Endothelial cell of umbilical vein (primary cell): Measurements from ENCODE around the gene CLN6. TPM values are rescaled to one million over a fixed set of nuclear protein-coding genes. Genes with fewer than 3 reads are reported as not detected.

Experiments used
- BruUV-seq: library from RNA; stranded (reverse); fragments of 400-500 nt; replicated peaks from 2 replicates; lab custom pipeline; 2021; lab: Mats Ljungman, UMichigan
- CTCF ChIA-PET: fragments of 300-600, 350-600 bp; sonication (Branson Sonifier 250); formaldehyde crosslinking; loops from one replicate; lab custom pipeline; 2021; ENCODE audit warnings: antibody characterized with exemption, inconsistent platforms; lab: Charles Lee
- POLR2A ChIA-PET: fragments of 300-600, 350-600 bp; sonication (Branson Sonifier 250); formaldehyde crosslinking; loops from one replicate; lab custom pipeline; 2021; ENCODE audit warnings: antibody characterized with exemption, inconsistent platforms; lab: Charles Lee
- DNase-seq: peaks from one replicate; pipeline ENCODE4 v3.0.0-alpha.2; 2011; ENCODE audit warnings: low read depth, low spot score
- FAIRE-seq: peaks from 2 replicates; lab custom pipeline; 2011; peaks lifted over from hg19 to GRCh38; lab: Jason Lieb, UNC
- H2AFZ ChIP-seq: 2 replicates; pipeline ENCODE4 v1.6.0; 2012; ENCODE audit warnings: low read depth, low read length, control low read depth, inconsistent platforms
- H3K27ac ChIP-seq: 2 replicates; pipeline ENCODE4 v1.5.1; 2011; ENCODE audit warnings: low read depth, mild to moderate bottlenecking, control low read depth, low read length, moderate library complexity; ENCODE audit not compliant: insufficient read depth
- H3K27me3 ChIP-seq, 2 experiments: 2 replicates each; pipeline versions ENCODE4 v1.6.0 to v1.6.1; 2011; ENCODE audit warnings: low read length in 2 of 2, mixed read lengths in 1 of 2; ENCODE audit not compliant: control insufficient read depth in 2 of 2, insufficient read depth in 2 of 2
- H3K36me3 ChIP-seq, 2 experiments: 2 replicates in 1 of 2; 3 replicates in 1 of 2; pipeline ENCODE4 v1.5.1; 2011; ENCODE audit warnings: low read length in 2 of 2, mild to moderate bottlenecking in 1 of 2, moderate library complexity in 1 of 2; ENCODE audit not compliant: control insufficient read depth in 2 of 2, insufficient read depth in 2 of 2; ENCODE audit errors: extremely low read depth in 1 of 2
- H3K4me1 ChIP-seq: 3 replicates; pipeline ENCODE4 v1.5.1; 2011; ENCODE audit warnings: mild to moderate bottlenecking, low read length; ENCODE audit not compliant: control insufficient read depth, insufficient read depth; ENCODE audit errors: extremely low read depth
- H3K4me2 ChIP-seq: 2 replicates; pipeline ENCODE4 v1.6.1; 2011; ENCODE audit warnings: low read length, control low read depth, mixed read lengths; ENCODE audit not compliant: insufficient read depth
- H3K4me3 ChIP-seq, 3 experiments: fragments of 200-600 bp in 1 of 3; sonication (generic), shearing (Covaris generic) in 1 of 3; replicated peaks in 1 of 3; 2 replicates each; pipeline ENCODE4 v1.5.1; 2011 to 2016; ENCODE audit warnings: control low read depth in 3 of 3, low read length in 3 of 3, mild to moderate bottlenecking in 2 of 3, inconsistent platforms in 1 of 3, low read depth in 1 of 3, moderate library complexity in 1 of 3; ENCODE audit not compliant: insufficient read depth in 1 of 3
- H3K79me2 ChIP-seq: 2 replicates; pipeline ENCODE4 v1.6.0; 2012; ENCODE audit warnings: low read length, inconsistent platforms; ENCODE audit not compliant: control insufficient read depth, insufficient read depth
- H3K9ac ChIP-seq: replicated peaks from 2 replicates; pipeline ENCODE3; 2011; ENCODE audit warnings: low read length, control low read depth; ENCODE audit not compliant: insufficient read depth; ENCODE audit errors: extremely low read depth
- H3K9me1 ChIP-seq: replicated peaks from 3 replicates; pipeline ENCODE4 v1.6.0; 2011; ENCODE audit warnings: mild to moderate bottlenecking, low read length; ENCODE audit not compliant: control insufficient read depth, insufficient read depth; ENCODE audit errors: extremely low read depth
- H3K9me3 ChIP-seq: replicated peaks from 2 replicates; pipeline ENCODE4 v1.5.1; 2012; ENCODE audit warnings: low read length, inconsistent platforms; ENCODE audit not compliant: control insufficient read depth, insufficient read depth
- H4K20me1 ChIP-seq: replicated peaks from 2 replicates; pipeline ENCODE3; 2011; ENCODE audit warnings: mild to moderate bottlenecking, low read length; ENCODE audit not compliant: control insufficient read depth, insufficient read depth; ENCODE audit errors: extremely low read depth
- CTCF ChIP-seq, 2 donors: IDR thresholded peaks; 1 replicate in 1 of 2; 2 replicates in 1 of 2; pipeline ENCODE4 v1.5.1; 2011; ENCODE audit warnings: low read length in 2 of 2, mild to moderate bottlenecking in 2 of 2, moderate library complexity in 2 of 2, control low read depth in 1 of 2, inconsistent platforms in 1 of 2, low read depth in 1 of 2; ENCODE audit not compliant: insufficient read depth in 1 of 2; ENCODE audit errors: extremely low read depth in 1 of 2
- EZH2 ChIP-seq: IDR thresholded peaks from 2 replicates; pipeline ENCODE4 v1.6.1; 2012; ENCODE audit warnings: borderline replicate concordance, low read depth, mild to moderate bottlenecking, moderate library complexity, low read length, inconsistent platforms; ENCODE audit not compliant: severe bottlenecking
- FOS ChIP-seq: IDR thresholded peaks from 2 replicates; pipeline ENCODE4 v1.6.1; 2011; ENCODE audit warnings: mild to moderate bottlenecking, low read length, moderate library complexity, borderline replicate concordance; ENCODE audit not compliant: insufficient read depth
- GATA2 ChIP-seq: IDR thresholded peaks from 2 replicates; pipeline ENCODE4 v1.7.0; 2011; ENCODE audit warnings: low read depth, mild to moderate bottlenecking, moderate library complexity, mixed read lengths, low read length; ENCODE audit not compliant: insufficient read length, insufficient read depth
- JUN ChIP-seq: IDR thresholded peaks from 2 replicates; pipeline ENCODE4 v1.6.1; 2011; ENCODE audit warnings: borderline replicate concordance, low read depth; ENCODE audit not compliant: insufficient read length, insufficient read depth
- MYC ChIP-seq: IDR thresholded peaks from one replicate; pipeline ENCODE4 v1.6.1; 2011; ENCODE audit warnings: mild to moderate bottlenecking, low read depth, low read length
- POLR2A ChIP-seq: IDR thresholded peaks from 2 replicates; pipeline ENCODE4 v1.6.1; 2012; ENCODE audit warnings: low read depth, mild to moderate bottlenecking, control low read depth, low read length
- POLR2AphosphoS5 ChIP-seq: IDR thresholded peaks from 2 replicates; pipeline ENCODE4 v1.6.1; 2012; ENCODE audit warnings: low read depth, mild to moderate bottlenecking, control low read depth, low read length, moderate library complexity; ENCODE audit not compliant: insufficient read depth
- dilution Hi-C: fragments of 300-500 bp; cut with MboI; formaldehyde crosslinking; loops from one replicate; pipeline ENCODE4 v1.15.0; 2019; ENCODE audit warnings: low sequenced_read_pairs; ENCODE audit not compliant: extremely low pct_ligation_motif_present
- intact Hi-C: fragments of 100-400 bp; cut with micrococcal nuclease; formaldehyde crosslinking; loops from one replicate; pipeline ENCODE4 v1.10.0; 2022
- polyA plus RNA-seq, 4 experiments: library from polyadenylated mRNA; depleted of rRNA in 3 of 4; stranded (reverse) in 3 of 4; unstranded in 1 of 4; fragments of >200 nt; gene quantifications; 2 replicates each; pipeline versions ENCODE4 v1.2.1 to v1.2.3, GENCODE V29; 2011 to 2012; ENCODE audit warnings: missing spikeins in 1 of 4
- total RNA-seq: library from RNA; stranded (reverse); gene quantifications from 2 replicates; pipeline ENCODE4 v1.2.3, GENCODE V29; 2021
- TF ChIP-seq, protein P1 (sequence below): IDR thresholded peaks from 2 replicates; pipeline ENCODE4 v1.6.1; 2011; ENCODE audit not compliant: insufficient read depth, insufficient read length

The CLN6 gene
- total and polyA plus RNA-seq, 2 donors (not counting 3 experiments of a cell fraction or from before 2014, with no cell fraction given), result 53.9 to 75.5 TPM

DNA sequence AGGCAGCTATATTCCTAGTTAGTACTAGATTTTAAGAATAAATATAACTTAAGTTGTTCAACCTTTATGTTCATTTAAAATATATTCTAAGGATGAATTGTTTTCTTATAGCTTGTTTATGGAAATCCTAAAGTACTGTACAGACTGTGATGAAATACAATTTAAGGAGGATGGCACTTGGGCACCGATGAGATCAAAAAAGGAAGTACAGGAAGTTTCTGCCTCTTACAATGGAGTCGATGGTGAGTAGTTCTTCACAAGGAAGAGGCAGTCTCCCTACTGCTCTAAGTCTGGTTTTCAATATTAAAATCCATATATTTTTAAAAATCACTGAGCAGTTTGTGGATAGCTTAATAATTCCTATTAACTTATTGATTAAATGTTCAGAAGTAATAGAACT is 54.0 kb downstream of the CLN6 start:
- Histone ChIP-seq H3K4me1 (no peaks in the 10 kb centered on the region), H3K9me3 (no peaks in the 10 kb centered on the region), H2AFZ (no peak overlapping the region), H3K27ac (no peak overlapping the region), H4K20me1 (no peaks in the 10 kb centered on the region), H3K36me3 (peaks cover 2% of the 10 kb centered on the region in 2 experiments), H3K9ac (no peak overlapping the region), H3K9me1 (no peaks in the 10 kb centered on the region), H3K4me2 (no peak overlapping the region), H3K4me3 (no peak overlapping the region), H3K27me3 (no peaks in the 10 kb centered on the region), H3K79me2 (no peaks in the 10 kb centered on the region)
- intact Hi-C loops (no loop called here), dilution Hi-C loops (no loop called here)
- no peak for FAIRE-seq
- ChIA-PET CTCF (interaction anchor here (1.2 to 2.5 kb wide), 3 partner anchors 12 to 21 kb away, joined by 7 to 9 read pairs (median 8); no protein-coding TSS in a partner anchor), POLR2A (no interaction called here)
- no peak for TF ChIP-seq FOS
- no peak for TF ChIP-seq GATA2
- TF ChIP-seq EZH2, result no peak
- TF ChIP-seq, protein P1, sequence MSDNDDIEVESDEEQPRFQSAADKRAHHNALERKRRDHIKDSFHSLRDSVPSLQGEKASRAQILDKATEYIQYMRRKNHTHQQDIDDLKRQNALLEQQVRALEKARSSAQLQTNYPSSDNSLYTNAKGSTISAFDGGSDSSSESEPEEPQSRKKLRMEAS, result no peak
- TF ChIP-seq POLR2AphosphoS5, result no peak
- no peak for TF ChIP-seq CTCF (IDR thresholded peaks at IDR 0.05; ENCODE audit: extremely low read depth in 1 of 2, insufficient read depth in 1 of 2, low read depth in 1 of 2, low read length in 2 of 2)
- TF ChIP-seq MYC, result no peak
- no peak for TF ChIP-seq JUN
- TF ChIP-seq POLR2A, result no peak
- BruUV-seq, result no TSS peak
- no peak for DNase-seq
